ENCODE data around the gene GJD4. TPM values are rescaled to one million over a fixed set of nuclear protein-coding genes. Genes with fewer than 3 reads are reported as not detected.

The GJD4 gene
- total and polyA plus RNA-seq, 2 of the 4 experiments (the other 2 are of a cell fraction) = not detected

DNA sequence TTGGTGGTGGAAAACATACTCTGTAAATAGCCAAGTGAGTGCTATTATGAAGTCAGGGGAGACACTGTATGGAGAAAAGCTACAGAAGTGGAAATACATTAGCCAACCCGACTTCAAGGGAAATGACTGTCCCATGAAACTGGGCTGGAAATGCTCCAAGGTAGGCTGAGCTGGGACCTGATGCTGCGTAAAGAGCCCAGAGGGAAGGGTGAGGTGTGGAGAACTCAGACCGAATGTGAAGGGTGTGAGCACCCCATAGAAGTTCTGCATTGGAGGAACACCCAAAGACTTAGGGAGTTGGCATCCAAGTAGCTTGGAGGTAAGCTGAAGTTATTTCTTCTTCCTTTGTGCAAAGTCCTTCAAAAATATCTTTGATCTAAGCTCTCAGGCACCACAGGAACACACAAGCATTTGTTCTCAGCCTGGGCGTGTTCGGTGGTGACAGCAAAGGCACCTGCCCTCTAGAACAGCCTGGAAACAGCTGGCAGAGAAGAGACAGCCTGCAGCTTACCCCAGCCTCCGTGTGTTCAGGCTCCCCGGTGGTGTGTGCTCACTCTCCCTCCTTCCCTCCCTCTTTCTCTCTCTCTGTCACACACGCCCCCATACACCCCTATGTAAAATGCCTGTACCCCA lies 19.1 kb upstream of the GJD4 start:
- no peak overlapping the region for H2BK120ac ChIP-seq (ENCODE audit: low read depth, low read length)
- in situ Hi-C loops (cut with MboI; ENCODE audit: low sequenced_read_pairs) = no loop called here
- H3K9ac ChIP-seq (ENCODE audit: low read depth, low read length) = no peak overlapping the region
- no peak overlapping the region for H3K18ac ChIP-seq (ENCODE audit: low read depth, low read length)
- H3K36me3 ChIP-seq (ENCODE audit: control insufficient read depth, insufficient read depth, low read length) = no peaks in the 10 kb centered on the region
- no TSS peak for BruUV-seq (replicated peaks)
- no peak overlapping the region for H3K4ac ChIP-seq (ENCODE audit: low read depth, low read length)
- H4K91ac ChIP-seq (ENCODE audit: insufficient read depth, low read depth, low read length) = no peak overlapping the region
- no peak overlapping the region for H2BK15ac ChIP-seq (ENCODE audit: low read depth, low read length)
- H4K5ac ChIP-seq (ENCODE audit: low read depth, low read length) = no peak overlapping the region
- H2BK20ac ChIP-seq (ENCODE audit: low read depth, low read length) = no peak overlapping the region
- TF ChIP-seq RFX5 (IDR thresholded peaks at IDR 0.05; ENCODE audit: low read depth, low read length) (no peak), RCOR1 (IDR thresholded peaks at IDR 0.05; ENCODE audit: insufficient replicate concordance, low read length) (no peak), MAFK (IDR thresholded peaks at IDR 0.05; ENCODE audit: low read depth, low read length) (no peak), POLR2A (IDR thresholded peaks at IDR 0.05; ENCODE audit: low read depth, low read length) (no peak), BHLHE40 (IDR thresholded peaks at IDR 0.05; ENCODE audit: low read depth, low read length) (no peak), RAD21 (IDR thresholded peaks at IDR 0.05; ENCODE audit: low read length) (no peak), MAZ (IDR thresholded peaks at IDR 0.05; ENCODE audit: borderline replicate concordance, low read depth, low read length) (no peak), SMC3 (IDR thresholded peaks at IDR 0.05; ENCODE audit: low read depth, low read length) (no peak), MXI1 (IDR thresholded peaks at IDR 0.05; ENCODE audit: borderline replicate concordance, low read depth, low read length) (no peak), NFE2L2 (IDR thresholded peaks at IDR 0.05; ENCODE audit: low read depth, low read length) (no peak), CEBPB (IDR thresholded peaks at IDR 0.05; ENCODE audit: low read depth, low read length) (no peak), FOS (IDR thresholded peaks at IDR 0.05; ENCODE audit: low read depth, low read length) (no peak), CHD1 (IDR thresholded peaks at IDR 0.05; ENCODE audit: low read depth, low read length) (no peak)
- TF ChIP-seq, protein P1, sequence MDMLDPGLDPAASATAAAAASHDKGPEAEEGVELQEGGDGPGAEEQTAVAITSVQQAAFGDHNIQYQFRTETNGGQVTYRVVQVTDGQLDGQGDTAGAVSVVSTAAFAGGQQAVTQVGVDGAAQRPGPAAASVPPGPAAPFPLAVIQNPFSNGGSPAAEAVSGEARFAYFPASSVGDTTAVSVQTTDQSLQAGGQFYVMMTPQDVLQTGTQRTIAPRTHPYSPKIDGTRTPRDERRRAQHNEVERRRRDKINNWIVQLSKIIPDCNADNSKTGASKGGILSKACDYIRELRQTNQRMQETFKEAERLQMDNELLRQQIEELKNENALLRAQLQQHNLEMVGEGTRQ (IDR thresholded peaks at IDR 0.05; ENCODE audit: low read depth, low read length) = no peak
- TF ChIP-seq, protein P2, sequence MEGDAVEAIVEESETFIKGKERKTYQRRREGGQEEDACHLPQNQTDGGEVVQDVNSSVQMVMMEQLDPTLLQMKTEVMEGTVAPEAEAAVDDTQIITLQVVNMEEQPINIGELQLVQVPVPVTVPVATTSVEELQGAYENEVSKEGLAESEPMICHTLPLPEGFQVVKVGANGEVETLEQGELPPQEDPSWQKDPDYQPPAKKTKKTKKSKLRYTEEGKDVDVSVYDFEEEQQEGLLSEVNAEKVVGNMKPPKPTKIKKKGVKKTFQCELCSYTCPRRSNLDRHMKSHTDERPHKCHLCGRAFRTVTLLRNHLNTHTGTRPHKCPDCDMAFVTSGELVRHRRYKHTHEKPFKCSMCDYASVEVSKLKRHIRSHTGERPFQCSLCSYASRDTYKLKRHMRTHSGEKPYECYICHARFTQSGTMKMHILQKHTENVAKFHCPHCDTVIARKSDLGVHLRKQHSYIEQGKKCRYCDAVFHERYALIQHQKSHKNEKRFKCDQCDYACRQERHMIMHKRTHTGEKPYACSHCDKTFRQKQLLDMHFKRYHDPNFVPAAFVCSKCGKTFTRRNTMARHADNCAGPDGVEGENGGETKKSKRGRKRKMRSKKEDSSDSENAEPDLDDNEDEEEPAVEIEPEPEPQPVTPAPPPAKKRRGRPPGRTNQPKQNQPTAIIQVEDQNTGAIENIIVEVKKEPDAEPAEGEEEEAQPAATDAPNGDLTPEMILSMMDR (conservative IDR thresholded peaks at IDR 0.05; ENCODE audit: low read depth, low read length) = no peak
- TF ChIP-seq, protein P3, sequence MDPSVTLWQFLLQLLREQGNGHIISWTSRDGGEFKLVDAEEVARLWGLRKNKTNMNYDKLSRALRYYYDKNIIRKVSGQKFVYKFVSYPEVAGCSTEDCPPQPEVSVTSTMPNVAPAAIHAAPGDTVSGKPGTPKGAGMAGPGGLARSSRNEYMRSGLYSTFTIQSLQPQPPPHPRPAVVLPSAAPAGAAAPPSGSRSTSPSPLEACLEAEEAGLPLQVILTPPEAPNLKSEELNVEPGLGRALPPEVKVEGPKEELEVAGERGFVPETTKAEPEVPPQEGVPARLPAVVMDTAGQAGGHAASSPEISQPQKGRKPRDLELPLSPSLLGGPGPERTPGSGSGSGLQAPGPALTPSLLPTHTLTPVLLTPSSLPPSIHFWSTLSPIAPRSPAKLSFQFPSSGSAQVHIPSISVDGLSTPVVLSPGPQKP (IDR thresholded peaks at IDR 0.05; ENCODE audit: borderline replicate concordance, low read depth, low read length) = no peak
- no peak overlapping the region for H2AFZ ChIP-seq (replicated peaks; ENCODE audit: low read length, poor library complexity)
- no peak overlapping the region for H3K23ac ChIP-seq (ENCODE audit: low read depth, low read length)
- H2AK9ac ChIP-seq (replicated peaks; ENCODE audit: low read depth, low read length, poor library complexity) = no peak overlapping the region
- H2BK5ac ChIP-seq (ENCODE audit: low read depth, low read length, poor library complexity, severe bottlenecking) = no peak overlapping the region
- H4K8ac ChIP-seq (ENCODE audit: low read depth in 2 of 2, low read length in 2 of 2) = no peak overlapping the region
- H3K56ac ChIP-seq (ENCODE audit: extremely low read depth, insufficient read depth, low read length) = no peak overlapping the region
- dilution Hi-C loops (cut with HindIII; ENCODE audit: low sequenced_read_pairs, unreplicated experiment) = no loop called here
- H3K4me2 ChIP-seq (ENCODE audit: low read depth, low read length) = no peak overlapping the region
- ChIA-PET CTCF (no interaction called here), POLR2A (ENCODE audit: unreplicated experiment) (no interaction called here)
- H3K9me3 ChIP-seq (ENCODE audit: control insufficient read depth, insufficient read depth, low read length) = peaks cover 4% of the 10 kb centered on the region
- H2AK5ac ChIP-seq (ENCODE audit: low read depth, low read length) = no peak overlapping the region
- no peak overlapping the region for H3K27ac ChIP-seq (ENCODE audit: insufficient read depth, low read length)
- no peaks in the 10 kb centered on the region; the same call in 1 of the 2 replicates for H4K20me1 ChIP-seq (ENCODE audit: insufficient read depth, low read length)
- H3K79me1 ChIP-seq (ENCODE audit: low read depth in 1 of 2, low read length in 2 of 2) = no peaks in the 10 kb centered on the region
- peaks cover 27% of the 10 kb centered on the region for H3K27me3 ChIP-seq (ENCODE audit: control insufficient read depth, insufficient read depth, low read length)
- no peaks in the 10 kb centered on the region for H3K4me1 ChIP-seq (ENCODE audit: control insufficient read depth, insufficient read depth, low read length)
- no peak for DNase-seq
- no peaks in the 10 kb centered on the region for H3K9me1 ChIP-seq (ENCODE audit: insufficient read depth, low read length)
- intact Hi-C loops (cut with micrococcal nuclease) = no loop called here
- WGBS, 2 experiments (ENCODE audit: extremely low coverage in 2 of 2, insufficient read length in 1 of 2) = 76% methylated on average over 3 of the region's 8 CpGs; no CpG with 5 or more reads in 1 of the 2 experiments
- no peak overlapping the region; the same call in 1 of the 2 replicates for H3K14ac ChIP-seq (replicated peaks; ENCODE audit: low read depth, low read length)
- ATAC-seq (ENCODE audit: low read depth) = no peak
- no peak overlapping the region for H3K4me3 ChIP-seq (ENCODE audit: insufficient read depth, low read depth, low read length)
